ENCODE data around the gene FUT2.
A peak's percentile ranks its signal among the peaks of the same experiment; 100 is the strongest.

FUT2 gene

DNA sequence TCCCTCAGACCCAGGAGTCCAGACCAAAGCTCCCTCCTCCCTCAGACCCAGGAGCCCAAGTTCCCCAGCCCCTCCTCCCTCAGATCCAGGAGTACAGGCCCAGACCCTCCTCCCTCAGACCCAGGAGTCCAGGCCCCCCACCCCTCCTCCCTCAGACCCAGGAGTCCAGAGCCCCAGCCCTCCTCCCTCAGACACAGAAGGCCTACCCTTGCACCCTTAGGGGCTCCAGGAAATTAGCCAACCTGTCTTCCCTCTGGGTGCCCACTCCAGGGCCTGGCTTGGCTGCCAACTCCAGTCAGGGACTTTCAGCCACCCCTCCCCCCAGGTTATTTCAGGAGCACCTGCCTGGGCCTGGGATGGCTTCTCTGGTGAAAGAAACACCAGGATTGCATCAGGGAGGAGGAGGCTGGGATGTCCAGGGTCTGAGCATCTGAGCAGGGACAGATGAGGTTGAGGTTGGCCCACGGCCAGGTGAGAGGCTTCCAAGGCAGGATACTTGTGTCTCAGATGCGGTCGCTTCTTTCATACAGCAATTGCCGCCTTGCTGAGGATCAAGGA is 59.4 kb downstream of the FUT2 start, which contains the start of gene FGF21:
Gene FGF21 (plus strand): TSS at position 441 of the 558 bp plus-strand sequence. CDS start 713 bp downstream, outside the sequence.
- ChIA-PET POLR2A (interaction anchor here (0.7 kb wide), 1 partner anchor 8 kb away, joined by 3 read pairs; the partner anchor contains the start of gene IZUMO1), CTCF (interaction anchor here (0.6 to 2.2 kb wide), 7 partner anchors 23 to 488 kb away, joined by 3 to 6 read pairs (median 3); no protein-coding TSS in a partner anchor)
- Histone ChIP-seq H3K4me1 (ENCODE audit: control insufficient read depth, insufficient read depth, low read length) (peaks cover 3% of the 10 kb centered on the region; the same call in 1 of the 2 replicates), H3K36me3 (ENCODE audit: control insufficient read depth in 2 of 2, insufficient read depth in 1 of 2, low read length in 2 of 2) (no peaks in the 10 kb centered on the region), H3K9me3 (ENCODE audit: control insufficient read depth, insufficient read depth, low read depth, low read length) (no peaks in the 10 kb centered on the region), H3K4me3 (ENCODE audit: low read depth, low read length) (no peak within 1 kb of the TSS), H3K27ac (ENCODE audit: extremely low read depth, low read depth, low read length) (peak within 1 kb of the TSS; percentile 54; the same call in 1 of the 2 replicates)
- TF ChIP-seq ZNF426 (tag by site-specific recombination; IDR thresholded peaks at IDR 0.05) (no peak), ZEB2 (tag by site-specific recombination; IDR thresholded peaks at IDR 0.05) (peak; percentile 48), ZBTB1 (tag by site-specific recombination; IDR thresholded peaks at IDR 0.05) (no peak), KLF8 (tag by site-specific recombination; IDR thresholded peaks at IDR 0.05) (no peak), ZBTB21 (tag by site-specific recombination; IDR thresholded peaks at IDR 0.05) (no peak), ZFP41 (tag by site-specific recombination; IDR thresholded peaks at IDR 0.05; ENCODE audit: borderline replicate concordance) (no peak), ZNF174 (tag by site-specific recombination; IDR thresholded peaks at IDR 0.05) (no peak), ZNF248 (tag by site-specific recombination; IDR thresholded peaks at IDR 0.05) (no peak), ZNF133 (tag by site-specific recombination; IDR thresholded peaks at IDR 0.05) (no peak), ZNF777 (tag by site-specific recombination; IDR thresholded peaks at IDR 0.05; ENCODE audit: borderline replicate concordance) (no peak), ZNF510 (tag by site-specific recombination; IDR thresholded peaks at IDR 0.05; ENCODE audit: insufficient replicate concordance) (no peak), ZXDB (tag by site-specific recombination; IDR thresholded peaks at IDR 0.05) (no peak), ZNF843 (tag by site-specific recombination; IDR thresholded peaks at IDR 0.05) (no peak), KLF10 (tag by site-specific recombination; IDR thresholded peaks at IDR 0.05) (no peak), KLF16 (tag by site-specific recombination; IDR thresholded peaks at IDR 0.05) (no peak; the same call in none of the 2 replicates)
- TF ChIP-seq, protein P1, sequence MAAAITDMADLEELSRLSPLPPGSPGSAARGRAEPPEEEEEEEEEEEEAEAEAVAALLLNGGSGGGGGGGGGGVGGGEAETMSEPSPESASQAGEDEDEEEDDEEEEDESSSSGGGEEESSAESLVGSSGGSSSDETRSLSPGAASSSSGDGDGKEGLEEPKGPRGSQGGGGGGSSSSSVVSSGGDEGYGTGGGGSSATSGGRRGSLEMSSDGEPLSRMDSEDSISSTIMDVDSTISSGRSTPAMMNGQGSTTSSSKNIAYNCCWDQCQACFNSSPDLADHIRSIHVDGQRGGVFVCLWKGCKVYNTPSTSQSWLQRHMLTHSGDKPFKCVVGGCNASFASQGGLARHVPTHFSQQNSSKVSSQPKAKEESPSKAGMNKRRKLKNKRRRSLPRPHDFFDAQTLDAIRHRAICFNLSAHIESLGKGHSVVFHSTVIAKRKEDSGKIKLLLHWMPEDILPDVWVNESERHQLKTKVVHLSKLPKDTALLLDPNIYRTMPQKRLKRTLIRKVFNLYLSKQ (tag by site-specific recombination; IDR thresholded peaks at IDR 0.05; ENCODE audit: borderline replicate concordance): no peak
- TF ChIP-seq, protein P2, sequence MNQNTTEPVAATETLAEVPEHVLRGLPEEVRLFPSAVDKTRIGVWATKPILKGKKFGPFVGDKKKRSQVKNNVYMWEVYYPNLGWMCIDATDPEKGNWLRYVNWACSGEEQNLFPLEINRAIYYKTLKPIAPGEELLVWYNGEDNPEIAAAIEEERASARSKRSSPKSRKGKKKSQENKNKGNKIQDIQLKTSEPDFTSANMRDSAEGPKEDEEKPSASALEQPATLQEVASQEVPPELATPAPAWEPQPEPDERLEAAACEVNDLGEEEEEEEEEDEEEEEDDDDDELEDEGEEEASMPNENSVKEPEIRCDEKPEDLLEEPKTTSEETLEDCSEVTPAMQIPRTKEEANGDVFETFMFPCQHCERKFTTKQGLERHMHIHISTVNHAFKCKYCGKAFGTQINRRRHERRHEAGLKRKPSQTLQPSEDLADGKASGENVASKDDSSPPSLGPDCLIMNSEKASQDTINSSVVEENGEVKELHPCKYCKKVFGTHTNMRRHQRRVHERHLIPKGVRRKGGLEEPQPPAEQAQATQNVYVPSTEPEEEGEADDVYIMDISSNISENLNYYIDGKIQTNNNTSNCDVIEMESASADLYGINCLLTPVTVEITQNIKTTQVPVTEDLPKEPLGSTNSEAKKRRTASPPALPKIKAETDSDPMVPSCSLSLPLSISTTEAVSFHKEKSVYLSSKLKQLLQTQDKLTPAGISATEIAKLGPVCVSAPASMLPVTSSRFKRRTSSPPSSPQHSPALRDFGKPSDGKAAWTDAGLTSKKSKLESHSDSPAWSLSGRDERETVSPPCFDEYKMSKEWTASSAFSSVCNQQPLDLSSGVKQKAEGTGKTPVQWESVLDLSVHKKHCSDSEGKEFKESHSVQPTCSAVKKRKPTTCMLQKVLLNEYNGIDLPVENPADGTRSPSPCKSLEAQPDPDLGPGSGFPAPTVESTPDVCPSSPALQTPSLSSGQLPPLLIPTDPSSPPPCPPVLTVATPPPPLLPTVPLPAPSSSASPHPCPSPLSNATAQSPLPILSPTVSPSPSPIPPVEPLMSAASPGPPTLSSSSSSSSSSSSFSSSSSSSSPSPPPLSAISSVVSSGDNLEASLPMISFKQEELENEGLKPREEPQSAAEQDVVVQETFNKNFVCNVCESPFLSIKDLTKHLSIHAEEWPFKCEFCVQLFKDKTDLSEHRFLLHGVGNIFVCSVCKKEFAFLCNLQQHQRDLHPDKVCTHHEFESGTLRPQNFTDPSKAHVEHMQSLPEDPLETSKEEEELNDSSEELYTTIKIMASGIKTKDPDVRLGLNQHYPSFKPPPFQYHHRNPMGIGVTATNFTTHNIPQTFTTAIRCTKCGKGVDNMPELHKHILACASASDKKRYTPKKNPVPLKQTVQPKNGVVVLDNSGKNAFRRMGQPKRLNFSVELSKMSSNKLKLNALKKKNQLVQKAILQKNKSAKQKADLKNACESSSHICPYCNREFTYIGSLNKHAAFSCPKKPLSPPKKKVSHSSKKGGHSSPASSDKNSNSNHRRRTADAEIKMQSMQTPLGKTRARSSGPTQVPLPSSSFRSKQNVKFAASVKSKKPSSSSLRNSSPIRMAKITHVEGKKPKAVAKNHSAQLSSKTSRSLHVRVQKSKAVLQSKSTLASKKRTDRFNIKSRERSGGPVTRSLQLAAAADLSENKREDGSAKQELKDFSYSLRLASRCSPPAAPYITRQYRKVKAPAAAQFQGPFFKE (tag by site-specific recombination; IDR thresholded peaks at IDR 0.05; ENCODE audit: borderline replicate concordance): no peak
- TF ChIP-seq, protein P3, sequence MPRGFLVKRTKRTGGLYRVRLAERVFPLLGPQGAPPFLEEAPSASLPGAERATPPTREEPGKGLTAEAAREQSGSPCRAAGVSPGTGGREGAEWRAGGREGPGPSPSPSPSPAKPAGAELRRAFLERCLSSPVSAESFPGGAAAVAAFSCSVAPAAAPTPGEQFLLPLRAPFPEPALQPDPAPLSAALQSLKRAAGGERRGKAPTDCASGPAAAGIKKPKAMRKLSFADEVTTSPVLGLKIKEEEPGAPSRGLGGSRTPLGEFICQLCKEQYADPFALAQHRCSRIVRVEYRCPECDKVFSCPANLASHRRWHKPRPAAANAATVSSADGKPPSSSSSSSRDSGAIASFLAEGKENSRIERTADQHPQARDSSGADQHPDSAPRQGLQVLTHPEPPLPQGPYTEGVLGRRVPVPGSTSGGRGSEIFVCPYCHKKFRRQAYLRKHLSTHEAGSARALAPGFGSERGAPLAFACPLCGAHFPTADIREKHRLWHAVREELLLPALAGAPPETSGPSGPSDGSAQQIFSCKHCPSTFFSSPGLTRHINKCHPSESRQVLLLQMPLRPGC (tag by site-specific recombination; IDR thresholded peaks at IDR 0.05): no peak
- TF ChIP-seq, protein P4, sequence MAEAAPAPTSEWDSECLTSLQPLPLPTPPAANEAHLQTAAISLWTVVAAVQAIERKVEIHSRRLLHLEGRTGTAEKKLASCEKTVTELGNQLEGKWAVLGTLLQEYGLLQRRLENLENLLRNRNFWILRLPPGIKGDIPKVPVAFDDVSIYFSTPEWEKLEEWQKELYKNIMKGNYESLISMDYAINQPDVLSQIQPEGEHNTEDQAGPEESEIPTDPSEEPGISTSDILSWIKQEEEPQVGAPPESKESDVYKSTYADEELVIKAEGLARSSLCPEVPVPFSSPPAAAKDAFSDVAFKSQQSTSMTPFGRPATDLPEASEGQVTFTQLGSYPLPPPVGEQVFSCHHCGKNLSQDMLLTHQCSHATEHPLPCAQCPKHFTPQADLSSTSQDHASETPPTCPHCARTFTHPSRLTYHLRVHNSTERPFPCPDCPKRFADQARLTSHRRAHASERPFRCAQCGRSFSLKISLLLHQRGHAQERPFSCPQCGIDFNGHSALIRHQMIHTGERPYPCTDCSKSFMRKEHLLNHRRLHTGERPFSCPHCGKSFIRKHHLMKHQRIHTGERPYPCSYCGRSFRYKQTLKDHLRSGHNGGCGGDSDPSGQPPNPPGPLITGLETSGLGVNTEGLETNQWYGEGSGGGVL (tag by site-specific recombination; IDR thresholded peaks at IDR 0.05): no peak; the same call in 1 of the 2 replicates
- TF ChIP-seq, protein P5, sequence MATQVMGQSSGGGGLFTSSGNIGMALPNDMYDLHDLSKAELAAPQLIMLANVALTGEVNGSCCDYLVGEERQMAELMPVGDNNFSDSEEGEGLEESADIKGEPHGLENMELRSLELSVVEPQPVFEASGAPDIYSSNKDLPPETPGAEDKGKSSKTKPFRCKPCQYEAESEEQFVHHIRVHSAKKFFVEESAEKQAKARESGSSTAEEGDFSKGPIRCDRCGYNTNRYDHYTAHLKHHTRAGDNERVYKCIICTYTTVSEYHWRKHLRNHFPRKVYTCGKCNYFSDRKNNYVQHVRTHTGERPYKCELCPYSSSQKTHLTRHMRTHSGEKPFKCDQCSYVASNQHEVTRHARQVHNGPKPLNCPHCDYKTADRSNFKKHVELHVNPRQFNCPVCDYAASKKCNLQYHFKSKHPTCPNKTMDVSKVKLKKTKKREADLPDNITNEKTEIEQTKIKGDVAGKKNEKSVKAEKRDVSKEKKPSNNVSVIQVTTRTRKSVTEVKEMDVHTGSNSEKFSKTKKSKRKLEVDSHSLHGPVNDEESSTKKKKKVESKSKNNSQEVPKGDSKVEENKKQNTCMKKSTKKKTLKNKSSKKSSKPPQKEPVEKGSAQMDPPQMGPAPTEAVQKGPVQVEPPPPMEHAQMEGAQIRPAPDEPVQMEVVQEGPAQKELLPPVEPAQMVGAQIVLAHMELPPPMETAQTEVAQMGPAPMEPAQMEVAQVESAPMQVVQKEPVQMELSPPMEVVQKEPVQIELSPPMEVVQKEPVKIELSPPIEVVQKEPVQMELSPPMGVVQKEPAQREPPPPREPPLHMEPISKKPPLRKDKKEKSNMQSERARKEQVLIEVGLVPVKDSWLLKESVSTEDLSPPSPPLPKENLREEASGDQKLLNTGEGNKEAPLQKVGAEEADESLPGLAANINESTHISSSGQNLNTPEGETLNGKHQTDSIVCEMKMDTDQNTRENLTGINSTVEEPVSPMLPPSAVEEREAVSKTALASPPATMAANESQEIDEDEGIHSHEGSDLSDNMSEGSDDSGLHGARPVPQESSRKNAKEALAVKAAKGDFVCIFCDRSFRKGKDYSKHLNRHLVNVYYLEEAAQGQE (tag by site-specific recombination; IDR thresholded peaks at IDR 0.05): no peak

Measured in HEK293 (cell line).